ENCODE results near the gene C1orf198. TPM values are rescaled to one million over a fixed set of nuclear protein-coding genes. Genes with fewer than 3 reads are reported as not detected.

Gene C1orf198
- total and polyA plus RNA-seq, 2 experiments from 2014 or later = 54.7 to 67.6 TPM

- H3K36me3 ChIP-seq = no peaks in the 10 kb centered on the region
- TF ChIP-seq, protein P1, sequence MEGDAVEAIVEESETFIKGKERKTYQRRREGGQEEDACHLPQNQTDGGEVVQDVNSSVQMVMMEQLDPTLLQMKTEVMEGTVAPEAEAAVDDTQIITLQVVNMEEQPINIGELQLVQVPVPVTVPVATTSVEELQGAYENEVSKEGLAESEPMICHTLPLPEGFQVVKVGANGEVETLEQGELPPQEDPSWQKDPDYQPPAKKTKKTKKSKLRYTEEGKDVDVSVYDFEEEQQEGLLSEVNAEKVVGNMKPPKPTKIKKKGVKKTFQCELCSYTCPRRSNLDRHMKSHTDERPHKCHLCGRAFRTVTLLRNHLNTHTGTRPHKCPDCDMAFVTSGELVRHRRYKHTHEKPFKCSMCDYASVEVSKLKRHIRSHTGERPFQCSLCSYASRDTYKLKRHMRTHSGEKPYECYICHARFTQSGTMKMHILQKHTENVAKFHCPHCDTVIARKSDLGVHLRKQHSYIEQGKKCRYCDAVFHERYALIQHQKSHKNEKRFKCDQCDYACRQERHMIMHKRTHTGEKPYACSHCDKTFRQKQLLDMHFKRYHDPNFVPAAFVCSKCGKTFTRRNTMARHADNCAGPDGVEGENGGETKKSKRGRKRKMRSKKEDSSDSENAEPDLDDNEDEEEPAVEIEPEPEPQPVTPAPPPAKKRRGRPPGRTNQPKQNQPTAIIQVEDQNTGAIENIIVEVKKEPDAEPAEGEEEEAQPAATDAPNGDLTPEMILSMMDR (IDR thresholded peaks at IDR 0.05; ENCODE audit: low read depth, low read length) = no peak
- no peaks in the 10 kb centered on the region for H3K27me3 ChIP-seq
- H3K4me1 ChIP-seq (ENCODE audit: low read depth) = no peaks in the 10 kb centered on the region
- no peak overlapping the region for H3K27ac ChIP-seq
- DNase-seq (ENCODE audit: low read depth in 1 of 2, low spot score in 1 of 2) = no peak
- H3K4me3 ChIP-seq = no peak overlapping the region
- H3K9me3 ChIP-seq (ENCODE audit: low read depth) = no peaks in the 10 kb centered on the region
Measured at GRCh38 chr1:230898144-230898543, 29.8 kb upstream of the C1orf198 start.

DNA sequence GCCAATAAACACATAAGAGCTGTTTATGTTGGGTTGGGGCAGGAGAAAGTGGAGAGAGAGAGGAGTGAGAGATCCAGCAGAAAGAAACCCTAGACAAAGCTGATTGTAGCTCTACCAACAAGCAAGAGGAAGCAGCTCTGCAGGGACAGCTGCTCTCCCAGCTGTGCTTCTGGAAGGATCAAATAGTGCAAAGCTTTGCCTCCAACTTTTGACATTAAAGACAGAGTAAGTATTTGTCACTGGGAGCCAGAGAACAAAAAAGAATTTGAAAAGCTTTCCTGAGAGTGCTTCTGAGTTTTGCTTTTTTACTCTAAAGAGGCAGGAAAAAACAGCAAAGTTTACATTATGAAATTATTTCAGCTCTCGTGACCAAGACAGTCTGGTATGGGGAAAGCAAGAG lies 28.5 kb upstream of the C1orf198 start:
- Histone ChIP-seq H3K4me3 (no peak overlapping the region), H3K4me1 (ENCODE audit: low read depth) (no peaks in the 10 kb centered on the region), H3K9me3 (ENCODE audit: low read depth) (no peaks in the 10 kb centered on the region), H3K36me3 (no peaks in the 10 kb centered on the region), H3K27me3 (no peaks in the 10 kb centered on the region), H3K27ac (no peak overlapping the region)
- DNase-seq (ENCODE audit: low read depth in 1 of 2, low spot score in 1 of 2) = no peak
- TF ChIP-seq, protein P1 (IDR thresholded peaks at IDR 0.05; ENCODE audit: low read depth, low read length) = no peak

DNA sequence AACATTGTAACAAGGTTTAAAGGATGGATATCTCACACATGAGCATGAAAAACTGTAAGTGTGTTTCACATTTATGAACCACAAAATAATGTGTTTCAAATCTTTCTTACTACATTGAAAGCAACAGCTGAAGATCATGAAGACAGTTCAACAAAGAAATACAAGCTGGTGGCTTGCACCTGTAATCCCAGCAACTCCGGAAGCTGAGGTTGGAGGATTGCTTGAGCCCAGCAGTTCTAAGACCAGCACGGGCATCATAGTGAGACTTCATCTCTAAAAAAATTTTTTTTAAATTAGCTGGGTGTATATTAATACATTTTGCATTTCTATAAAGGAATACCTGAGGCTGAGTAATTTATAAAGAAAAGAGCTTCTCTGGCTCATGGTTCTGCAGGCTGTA lies 27.1 kb upstream of the C1orf198 start:
- H3K4me1 ChIP-seq (ENCODE audit: low read depth) = no peaks in the 10 kb centered on the region
- H3K36me3 ChIP-seq = no peaks in the 10 kb centered on the region
- H3K9me3 ChIP-seq (ENCODE audit: low read depth) = no peaks in the 10 kb centered on the region
- TF ChIP-seq, protein P1 (IDR thresholded peaks at IDR 0.05; ENCODE audit: low read depth, low read length) = no peak
- no peaks in the 10 kb centered on the region for H3K27me3 ChIP-seq
- H3K4me3 ChIP-seq = no peak overlapping the region
- no peak overlapping the region for H3K27ac ChIP-seq
- no peak for DNase-seq (ENCODE audit: low read depth in 1 of 2, low spot score in 1 of 2)

DNA sequence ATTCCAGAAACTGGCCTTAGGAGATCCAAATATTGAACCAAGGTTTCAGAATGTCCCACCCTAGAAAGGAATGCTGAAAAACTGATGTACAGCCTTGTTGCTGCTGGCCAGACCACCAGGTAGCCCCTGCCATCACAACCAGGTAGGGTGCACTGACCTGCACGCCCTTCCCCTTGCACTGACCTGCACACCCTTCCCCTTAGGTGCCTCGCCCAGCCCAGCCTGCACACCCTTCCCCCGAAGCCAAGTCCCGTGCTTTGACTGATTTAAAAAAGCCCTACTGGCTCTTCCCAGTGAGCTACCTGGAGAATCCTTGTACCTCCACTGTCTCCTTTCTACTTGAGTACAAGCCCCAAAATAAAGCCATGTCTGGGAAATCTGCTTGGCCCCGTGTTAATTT lies 26.3 kb upstream of the C1orf198 start:
- no peaks in the 10 kb centered on the region for H3K9me3 ChIP-seq (ENCODE audit: low read depth)
- H3K27me3 ChIP-seq = no peaks in the 10 kb centered on the region
- H3K4me3 ChIP-seq = no peak overlapping the region
- DNase-seq (ENCODE audit: low read depth in 1 of 2, low spot score in 1 of 2) = no peak
- H3K36me3 ChIP-seq = no peaks in the 10 kb centered on the region
- H3K4me1 ChIP-seq (ENCODE audit: low read depth) = no peaks in the 10 kb centered on the region
- TF ChIP-seq, protein P1 (IDR thresholded peaks at IDR 0.05; ENCODE audit: low read depth, low read length) = no peak
- no peak overlapping the region for H3K27ac ChIP-seq

- TF ChIP-seq, protein P1 (IDR thresholded peaks at IDR 0.05; ENCODE audit: low read depth, low read length) = no peak
- H3K36me3 ChIP-seq = no peaks in the 10 kb centered on the region
- no peaks in the 10 kb centered on the region for H3K4me1 ChIP-seq (ENCODE audit: low read depth)
- H3K4me3 ChIP-seq = no peak overlapping the region
- no peak for DNase-seq (ENCODE audit: low read depth in 1 of 2, low spot score in 1 of 2)
- H3K27me3 ChIP-seq = no peaks in the 10 kb centered on the region
- H3K27ac ChIP-seq = no peak overlapping the region
- H3K9me3 ChIP-seq (ENCODE audit: low read depth) = no peaks in the 10 kb centered on the region
Measured at GRCh38 chr1:230894032-230894431, 25.7 kb upstream of the C1orf198 start.

DNA sequence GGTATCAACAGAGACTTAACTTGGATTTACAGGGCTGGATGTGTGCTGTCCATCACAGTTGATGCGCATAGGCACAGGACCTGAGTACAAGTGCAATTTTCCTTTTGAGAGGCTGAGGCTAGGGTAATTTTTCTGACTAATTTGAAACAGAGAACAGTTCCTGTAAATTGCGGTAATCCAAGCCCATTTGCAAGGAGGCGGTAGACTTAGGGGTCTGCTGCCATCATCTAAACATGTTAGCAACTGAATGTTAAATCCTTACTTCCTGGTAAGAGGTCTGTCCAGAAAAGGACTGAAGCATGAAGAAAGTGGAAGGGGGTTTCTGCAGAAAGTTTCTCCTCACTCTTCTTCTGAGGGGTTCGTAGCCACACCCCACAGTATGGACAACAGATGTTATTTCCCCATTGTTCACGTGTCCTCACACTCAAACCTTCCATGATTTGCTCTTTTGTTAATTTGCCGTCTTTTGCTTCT lies 23.7 kb upstream of the C1orf198 start:
- no peaks in the 10 kb centered on the region for H3K36me3 ChIP-seq
- peaks cover 3% of the 10 kb centered on the region for H3K4me1 ChIP-seq (ENCODE audit: low read depth)
- H3K27me3 ChIP-seq = no peaks in the 10 kb centered on the region
- no peak for DNase-seq (ENCODE audit: low read depth in 1 of 2, low spot score in 1 of 2)
- no peak overlapping the region for H3K4me3 ChIP-seq
- H3K9me3 ChIP-seq (ENCODE audit: low read depth) = no peaks in the 10 kb centered on the region
- no peak overlapping the region for H3K27ac ChIP-seq
- TF ChIP-seq, protein P1 (IDR thresholded peaks at IDR 0.05; ENCODE audit: low read depth, low read length) = no peak
